H9 (cell line): ENCODE measurements around the gene RPL27A. TPM values are rescaled to one million over a fixed set of nuclear protein-coding genes. Genes with fewer than 3 reads are reported as not detected.
A peak's percentile ranks its signal among the peaks of the same experiment; 100 is the strongest.

Source experiments
- DNase-seq: peaks from one replicate; pipeline ENCODE4 v3.0.0-alpha.2; 2017
- H2AFZ ChIP-seq: one replicate; pipeline ENCODE4 v1.6.1; 2013; ENCODE audit warnings: mild to moderate bottlenecking, low read length, control low read depth, moderate library complexity
- H2AK5ac ChIP-seq: 2 replicates; pipeline ENCODE4 v1.6.1; 2013; ENCODE audit warnings: low read length, control low read depth, mixed read lengths; ENCODE audit not compliant: insufficient read length
- H2BK120ac ChIP-seq: one replicate; pipeline ENCODE4 v1.6.1; 2013; ENCODE audit warnings: low read depth, mild to moderate bottlenecking, low read length, control low read depth, inconsistent platforms; ENCODE audit not compliant: poor library complexity, severe bottlenecking
- H2BK12ac ChIP-seq: 2 replicates; pipeline ENCODE4 v1.6.1; 2013; ENCODE audit warnings: low read length, control low read depth, mixed read lengths, low read depth; ENCODE audit not compliant: insufficient read length
- H2BK15ac ChIP-seq: 2 replicates; pipeline ENCODE4 v1.6.1; 2013; ENCODE audit warnings: low read depth, low read length, control low read depth
- H2BK20ac ChIP-seq: one replicate; pipeline ENCODE4 v1.6.1; 2013; ENCODE audit warnings: low read depth, mild to moderate bottlenecking, low read length, control low read depth, inconsistent platforms; ENCODE audit not compliant: poor library complexity, severe bottlenecking
- H2BK5ac ChIP-seq: 2 replicates; pipeline ENCODE4 v1.6.1; 2013; ENCODE audit warnings: low read length, control low read depth, mixed read lengths; ENCODE audit not compliant: insufficient read length
- H3K14ac ChIP-seq: 2 replicates; pipeline ENCODE4 v1.6.1; 2013; ENCODE audit warnings: low read length, control low read depth; ENCODE audit not compliant: insufficient read depth
- H3K18ac ChIP-seq: 2 replicates; pipeline ENCODE4 v1.6.1; 2013; ENCODE audit warnings: low read depth, mild to moderate bottlenecking, mixed read lengths, low read length, control low read depth; ENCODE audit not compliant: insufficient read length
- H3K23ac ChIP-seq: 2 replicates; pipeline ENCODE4 v1.6.1; 2013; ENCODE audit warnings: low read length, control low read depth, mixed read lengths, low read depth; ENCODE audit not compliant: insufficient read length
- H3K23me2 ChIP-seq: 2 replicates; pipeline ENCODE4 v1.6.1; 2013; ENCODE audit warnings: low read depth, mild to moderate bottlenecking, mixed read lengths, low read length, control low read depth; ENCODE audit not compliant: insufficient read length, poor library complexity, severe bottlenecking
- H3K27ac ChIP-seq: 2 replicates; pipeline ENCODE4 v1.5.1; 2013; ENCODE audit warnings: low read length, control low read depth, mixed read lengths, low read depth; ENCODE audit not compliant: insufficient read length
- H3K27me3 ChIP-seq: 2 replicates; pipeline ENCODE4 v1.6.1; 2013; ENCODE audit warnings: low read length, control low read depth, inconsistent platforms; ENCODE audit not compliant: insufficient read depth
- H3K4ac ChIP-seq: 2 replicates; pipeline ENCODE4 v1.6.1; 2013; ENCODE audit warnings: low read depth, mild to moderate bottlenecking, control low read depth, inconsistent platforms, low read length, moderate library complexity
- H3K4me1 ChIP-seq: 2 replicates; pipeline ENCODE4 v1.6.1; 2013; ENCODE audit warnings: low read length, control low read depth, inconsistent platforms; ENCODE audit not compliant: insufficient read depth
- H3K4me2 ChIP-seq: 2 replicates; pipeline ENCODE4 v1.6.1; 2013; ENCODE audit warnings: low read length, control low read depth, mixed read lengths; ENCODE audit not compliant: insufficient read length, insufficient read depth
- H3K56ac ChIP-seq: 2 replicates; pipeline ENCODE4 v1.6.1; 2013; ENCODE audit warnings: low read depth, mild to moderate bottlenecking, mixed read lengths, low read length, control low read depth; ENCODE audit not compliant: insufficient read length
- H3K79me1 ChIP-seq: 2 replicates; pipeline ENCODE4 v1.6.1; 2013; ENCODE audit warnings: low read depth, mild to moderate bottlenecking, moderate library complexity, low read length, control low read depth, inconsistent platforms; ENCODE audit not compliant: insufficient read depth, poor library complexity, severe bottlenecking
- H3K79me2 ChIP-seq: 2 replicates; pipeline ENCODE4 v1.6.1; 2013; ENCODE audit warnings: low read length, control low read depth, inconsistent platforms; ENCODE audit not compliant: insufficient read depth
- H3K9ac ChIP-seq: 2 replicates; pipeline ENCODE4 v1.6.1; 2013; ENCODE audit warnings: low read length, control low read depth, mixed read lengths; ENCODE audit not compliant: insufficient read length; ENCODE audit errors: extremely low read depth
- H3K9me3 ChIP-seq: one replicate; pipeline ENCODE4 v1.6.1; 2013; ENCODE audit warnings: low read depth, low read length, inconsistent platforms; ENCODE audit not compliant: control insufficient read depth
- H3T11ph ChIP-seq: one replicate; pipeline ENCODE4 v1.6.1; 2013; ENCODE audit warnings: mild to moderate bottlenecking, low read length, control low read depth, inconsistent platforms
- H4K20me1 ChIP-seq: one replicate; pipeline ENCODE4 v1.6.1; 2013; ENCODE audit not compliant: control insufficient read depth, insufficient read length, insufficient read depth
- H4K5ac ChIP-seq: 2 replicates; pipeline ENCODE4 v1.6.1; 2013; ENCODE audit warnings: low read depth, mild to moderate bottlenecking, mixed read lengths, low read length, control low read depth; ENCODE audit not compliant: insufficient read length
- H4K8ac ChIP-seq: replicated peaks from 2 replicates; pipeline ENCODE4 v1.6.1; 2013; ENCODE audit warnings: low read length, control low read depth, mixed read lengths, low read depth; ENCODE audit not compliant: insufficient read length
- H4K91ac ChIP-seq: 2 replicates; pipeline ENCODE4 v1.6.1; 2013; ENCODE audit warnings: low read depth, mild to moderate bottlenecking, moderate library complexity, mixed read lengths, low read length, control low read depth; ENCODE audit not compliant: insufficient read length
- H3K27ac Mint-ChIP-seq, 3 experiments: 2 replicates in 2 of 3; 3 replicates in 1 of 3; pipeline ENCODE4 v1.8.0; 2020 to 2021; ENCODE audit warnings: mixed read lengths in 3 of 3, mild to moderate bottlenecking in 1 of 3, moderate library complexity in 1 of 3
- H3K27me3 Mint-ChIP-seq: 2 replicates; pipeline ENCODE4 v1.8.0; 2021; ENCODE audit warnings: low read depth, mild to moderate bottlenecking, moderate library complexity, mixed read lengths
- H3K36me3 Mint-ChIP-seq, 3 experiments: 2 replicates in 2 of 3; 3 replicates in 1 of 3; pipeline ENCODE4 v1.8.0; 2020 to 2021; ENCODE audit warnings: low read depth in 3 of 3, mixed read lengths in 3 of 3; ENCODE audit not compliant: insufficient read depth in 1 of 3
- H3K4me1 Mint-ChIP-seq, 2 experiments: 2 replicates each; pipeline ENCODE4 v1.8.0; 2020; ENCODE audit warnings: mixed read lengths in 2 of 2
- H3K4me3 Mint-ChIP-seq, 2 experiments: 2 replicates in 1 of 2; 3 replicates in 1 of 2; pipeline ENCODE4 v1.8.0; 2020 to 2021; ENCODE audit warnings: mild to moderate bottlenecking in 2 of 2, mixed read lengths in 2 of 2, moderate library complexity in 1 of 2
- H3K9me3 Mint-ChIP-seq, 2 experiments: 2 replicates in 1 of 2; 3 replicates in 1 of 2; pipeline ENCODE4 v1.8.0; 2020; ENCODE audit warnings: mild to moderate bottlenecking in 2 of 2, mixed read lengths in 2 of 2, moderate library complexity in 1 of 2
- whole genome bisulfite sequencing: extraction: QIAGEN DNeasy Blood & Tissue Kit; methylation state at CpG from one replicate; pipeline ENCODE4 v1.1.7; 2013; ENCODE audit warnings: missing lambda C conversion rate, low lambda C conversion rate, mixed read lengths; ENCODE audit not compliant: insufficient read length; ENCODE audit errors: extremely low coverage; 5-methylcytosine and 5-hydroxymethylcytosine counted together
- total RNA-seq: library from RNA; stranded (reverse); gene quantifications from 2 replicates; pipeline ENCODE4 v1.2.1, GENCODE V29; 2021
- TF ChIP-seq, protein P1 (sequence below): fragments of 200-600 bp; sonication (generic); conservative IDR thresholded peaks from 3 replicates; pipeline ENCODE4 v1.8.0; 2021; ENCODE audit warnings: antibody characterized with exemption, mild to moderate bottlenecking

The RPL27A gene
- total RNA-seq, 1 experiment from 2014 or later, result 1,152 TPM

DNA sequence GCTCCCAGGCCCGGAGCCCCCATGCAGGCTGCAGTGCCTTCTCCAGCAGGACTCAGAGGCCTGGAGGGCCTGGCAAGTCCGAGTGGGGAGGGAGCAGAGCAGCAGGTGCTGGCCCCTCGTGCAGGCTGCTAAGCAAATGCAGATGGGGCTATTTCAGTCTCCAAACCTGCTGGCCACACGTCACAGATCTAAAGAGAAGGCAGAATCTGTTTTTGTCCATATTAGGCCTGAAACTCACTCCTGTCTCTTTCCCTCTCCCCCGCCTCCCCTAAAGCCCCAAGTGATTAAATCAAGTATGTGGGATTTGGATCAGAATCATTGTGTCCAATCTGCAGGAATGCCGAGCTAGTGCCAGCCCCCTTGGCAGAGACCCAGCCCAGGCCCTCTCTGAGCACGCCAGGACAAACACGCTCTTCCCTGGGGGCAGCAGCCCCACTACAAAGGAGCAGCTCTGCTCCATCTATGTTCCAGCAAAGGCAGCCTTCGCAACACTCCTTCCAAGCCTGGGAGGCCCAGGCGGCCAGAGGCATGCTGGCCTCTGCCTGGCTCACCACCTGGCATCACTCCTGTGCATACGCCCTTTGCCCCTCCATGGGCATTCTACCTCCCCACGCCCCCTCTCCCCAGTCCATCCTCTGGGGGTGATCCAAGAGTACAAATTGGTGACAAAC lies 26.5 kb downstream of the RPL27A start:
- no peaks in the 10 kb centered on the region for H3K4me1 ChIP-seq
- H2AFZ ChIP-seq, result no peak overlapping the region
- H4K5ac ChIP-seq, result no peak overlapping the region
- no peaks in the 10 kb centered on the region for H3K27me3 Mint-ChIP-seq
- H3K79me2 ChIP-seq, result no peaks in the 10 kb centered on the region
- H4K20me1 ChIP-seq, result no peaks in the 10 kb centered on the region
- H3K4me2 ChIP-seq, result no peak overlapping the region
- no peak overlapping the region for H2BK20ac ChIP-seq
- no peaks in the 10 kb centered on the region for H3K79me1 ChIP-seq
- peaks cover 23 to 24% of the 10 kb centered on the region in 2 experiments for H3K4me1 Mint-ChIP-seq
- H2BK120ac ChIP-seq, result no peak overlapping the region
- no peak overlapping the region for H2AK5ac ChIP-seq
- H3K36me3 Mint-ChIP-seq, result peaks cover 12 to 22% (median 13%) of the 10 kb centered on the region in 3 experiments
- H3K27me3 ChIP-seq, result no peaks in the 10 kb centered on the region
- no peaks in the 10 kb centered on the region for H3K9me3 ChIP-seq
- peak overlapping the region; percentile 8 for H3K18ac ChIP-seq
- H3K4me3 Mint-ChIP-seq, result no peak overlapping the region; a peak in 1 of 5 replicates
- no peak overlapping the region for H4K91ac ChIP-seq
- H3T11ph ChIP-seq, result no peak overlapping the region
- H2BK5ac ChIP-seq, result no peak overlapping the region
- DNase-seq, result peak; percentile 50
- no peaks in the 10 kb centered on the region for H3K23me2 ChIP-seq
- no peak overlapping the region for H2BK12ac ChIP-seq
- H3K27ac ChIP-seq, result no peak overlapping the region
- WGBS, result no CpG with 5 or more reads among the region's 12 CpGs
- no peak overlapping the region for H3K4ac ChIP-seq
- TF ChIP-seq, protein P1, sequence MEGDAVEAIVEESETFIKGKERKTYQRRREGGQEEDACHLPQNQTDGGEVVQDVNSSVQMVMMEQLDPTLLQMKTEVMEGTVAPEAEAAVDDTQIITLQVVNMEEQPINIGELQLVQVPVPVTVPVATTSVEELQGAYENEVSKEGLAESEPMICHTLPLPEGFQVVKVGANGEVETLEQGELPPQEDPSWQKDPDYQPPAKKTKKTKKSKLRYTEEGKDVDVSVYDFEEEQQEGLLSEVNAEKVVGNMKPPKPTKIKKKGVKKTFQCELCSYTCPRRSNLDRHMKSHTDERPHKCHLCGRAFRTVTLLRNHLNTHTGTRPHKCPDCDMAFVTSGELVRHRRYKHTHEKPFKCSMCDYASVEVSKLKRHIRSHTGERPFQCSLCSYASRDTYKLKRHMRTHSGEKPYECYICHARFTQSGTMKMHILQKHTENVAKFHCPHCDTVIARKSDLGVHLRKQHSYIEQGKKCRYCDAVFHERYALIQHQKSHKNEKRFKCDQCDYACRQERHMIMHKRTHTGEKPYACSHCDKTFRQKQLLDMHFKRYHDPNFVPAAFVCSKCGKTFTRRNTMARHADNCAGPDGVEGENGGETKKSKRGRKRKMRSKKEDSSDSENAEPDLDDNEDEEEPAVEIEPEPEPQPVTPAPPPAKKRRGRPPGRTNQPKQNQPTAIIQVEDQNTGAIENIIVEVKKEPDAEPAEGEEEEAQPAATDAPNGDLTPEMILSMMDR, result no peak
- H3K9me3 Mint-ChIP-seq, result no peaks in the 10 kb centered on the region; a peak in 1 of 5 replicates
- H3K56ac ChIP-seq, result no peak overlapping the region
- H3K23ac ChIP-seq, result no peak overlapping the region
- no peak overlapping the region for H2BK15ac ChIP-seq
- peak overlapping the region; percentile 80 to 95 (median 95) for H3K27ac Mint-ChIP-seq
- H3K9ac ChIP-seq, result no peak overlapping the region
- H4K8ac ChIP-seq, result no peak overlapping the region
- H3K14ac ChIP-seq, result peak overlapping the region; percentile 82; the same call in 1 of the 2 replicates
